ENCODE data around the gene FNIP2. TPM values are rescaled to one million over a fixed set of nuclear protein-coding genes. Genes with fewer than 3 reads are reported as not detected.

The FNIP2 gene
- total and polyA plus RNA-seq, 9 of the 15 experiments (the other 6 are each of a cell fraction or from before 2014, with no cell fraction given): 1.7 to 15.5 (median 8.3) TPM

DNA sequence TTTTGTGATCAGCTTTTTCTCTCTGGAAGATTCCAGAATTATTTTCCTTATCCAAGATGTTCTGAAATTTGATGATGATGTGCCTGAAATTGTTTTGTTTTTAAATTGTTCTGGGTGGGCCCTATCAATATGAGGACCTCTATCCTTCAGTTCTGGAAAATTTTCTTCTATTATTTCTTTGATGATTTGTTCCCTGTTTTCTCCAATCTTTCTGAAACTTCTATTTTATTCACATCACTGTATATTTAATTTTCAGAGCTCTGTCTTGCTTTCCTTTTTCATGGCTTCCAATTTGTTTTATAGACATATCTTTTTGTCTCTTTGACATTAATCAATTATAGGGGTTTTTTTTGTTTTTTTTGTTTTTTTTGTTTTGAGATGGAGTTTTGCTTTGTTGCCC, 12.2 kb upstream of the FNIP2 start:
- intact Hi-C loops (cut with micrococcal nuclease) (no loop called here), in situ Hi-C loops (cut with MboI) (no loop called here)
- no peaks in the 10 kb centered on the region for H3K79me2 ChIP-seq (ENCODE audit: control insufficient read depth, insufficient read depth, low read length)
- H3K9me3 ChIP-seq (replicated peaks; ENCODE audit: control insufficient read depth, insufficient read depth, low read depth, low read length): no peaks in the 10 kb centered on the region
- no peak for DNase-seq (ENCODE audit: extremely low read depth in 1 of 4, low spot score in 3 of 4)
- H2AFZ ChIP-seq (ENCODE audit: low read depth, low read length): no peak overlapping the region
- POLR2A ChIA-PET: no interaction called here
- no peaks in the 10 kb centered on the region for H3K27me3 ChIP-seq (ENCODE audit: control insufficient read depth in 2 of 2, insufficient read depth in 2 of 2, low read length in 2 of 2)
- no TSS peak for BruUV-seq (replicated peaks)
- no peak overlapping the region for H3K4me3 ChIP-seq
- no peaks in the 10 kb centered on the region for H3K36me3 ChIP-seq (ENCODE audit: control insufficient read depth, insufficient read depth, low read length)
- H3K9ac ChIP-seq (ENCODE audit: insufficient read depth in 1 of 2, low read depth in 2 of 2, low read length in 2 of 2): no peak overlapping the region
- TF ChIP-seq ZNF780A (CRISPR knock-in tag; IDR thresholded peaks at IDR 0.05): no peak
- TF ChIP-seq, protein P1, sequence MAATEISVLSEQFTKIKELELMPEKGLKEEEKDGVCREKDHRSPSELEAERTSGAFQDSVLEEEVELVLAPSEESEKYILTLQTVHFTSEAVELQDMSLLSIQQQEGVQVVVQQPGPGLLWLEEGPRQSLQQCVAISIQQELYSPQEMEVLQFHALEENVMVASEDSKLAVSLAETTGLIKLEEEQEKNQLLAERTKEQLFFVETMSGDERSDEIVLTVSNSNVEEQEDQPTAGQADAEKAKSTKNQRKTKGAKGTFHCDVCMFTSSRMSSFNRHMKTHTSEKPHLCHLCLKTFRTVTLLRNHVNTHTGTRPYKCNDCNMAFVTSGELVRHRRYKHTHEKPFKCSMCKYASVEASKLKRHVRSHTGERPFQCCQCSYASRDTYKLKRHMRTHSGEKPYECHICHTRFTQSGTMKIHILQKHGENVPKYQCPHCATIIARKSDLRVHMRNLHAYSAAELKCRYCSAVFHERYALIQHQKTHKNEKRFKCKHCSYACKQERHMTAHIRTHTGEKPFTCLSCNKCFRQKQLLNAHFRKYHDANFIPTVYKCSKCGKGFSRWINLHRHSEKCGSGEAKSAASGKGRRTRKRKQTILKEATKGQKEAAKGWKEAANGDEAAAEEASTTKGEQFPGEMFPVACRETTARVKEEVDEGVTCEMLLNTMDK (IDR thresholded peaks at IDR 0.05; ENCODE audit: borderline replicate concordance, insufficient read depth, low read depth, low read length, poor library complexity, severe bottlenecking): no peak
- no peak for TF ChIP-seq PTBP1 (IDR thresholded peaks at IDR 0.05; ENCODE audit: low read depth, low read length)
- peak; percentile 96 for TF ChIP-seq ZNF583 (CRISPR knock-in tag; IDR thresholded peaks at IDR 0.05)
- no peak for TF ChIP-seq TAF15 (IDR thresholded peaks at IDR 0.05; ENCODE audit: low read depth, low read length)
- TF ChIP-seq ZNF316 (IDR thresholded peaks at IDR 0.05): no peak
- no peak for TF ChIP-seq CCNT2 (IDR thresholded peaks at IDR 0.05; ENCODE audit: borderline replicate concordance, extremely low read depth, insufficient read length, low read depth, low read length)
- no peak for FAIRE-seq
- CTCF ChIA-PET (ENCODE audit: low intra/inter-chr PET ratio): no interaction called here
- H3K4me1 ChIP-seq (replicated peaks in 1 of 2; ENCODE audit: control insufficient read depth in 2 of 2, insufficient read depth in 2 of 2, low read length in 2 of 2): peaks cover 0 to 4% of the 10 kb centered on the region in 2 experiments; a peak in 1 of 5 replicates
- H3K27ac ChIP-seq (ENCODE audit: extremely low read depth, low read depth, low read length): no peak overlapping the region
- no peak for ATAC-seq
- no peaks in the 10 kb centered on the region for H3K9me1 ChIP-seq (ENCODE audit: control insufficient read depth, insufficient read depth, low read length)
- H4K20me1 ChIP-seq (replicated peaks; ENCODE audit: control insufficient read depth, insufficient read depth, low read length): no peaks in the 10 kb centered on the region
- H3K4me2 ChIP-seq (ENCODE audit: insufficient read depth, low read length): no peak overlapping the region

Measured in K562 (cell line).